Astrocyte (in vitro differentiated cells and primary cell): ENCODE measurements around the gene APP.

Experiments
- CTCF ChIP-seq: IDR thresholded peaks from 2 replicates; pipeline ENCODE4 v1.5.1; 2011; ENCODE audit warnings: low read depth, mild to moderate bottlenecking, inconsistent platforms, low read length, moderate library complexity; ENCODE audit not compliant: insufficient read depth
- EZH2 ChIP-seq: IDR thresholded peaks from 2 replicates; pipeline ENCODE4 v1.6.1; 2012; ENCODE audit warnings: mild to moderate bottlenecking, low read length, inconsistent platforms; ENCODE audit not compliant: insufficient read depth

GRCh38 chr21:25905126-25905525 is 265.4 kb downstream of the APP start:
- TF ChIP-seq CTCF (no peak), EZH2 (no peak)
